HepG2 (cell line): Measurements from ENCODE around the gene BCO2. TPM values are rescaled to one million over a fixed set of nuclear protein-coding genes. Genes with fewer than 3 reads are reported as not detected.

ENCODE experiments used
- ATF1 ChIP-seq: IDR thresholded peaks from 2 replicates; pipeline ENCODE4 v1.6.1; 2016; ENCODE audit warnings: mild to moderate bottlenecking, control low read depth
- ETV5 ChIP-seq: IDR thresholded peaks from 2 replicates; pipeline ENCODE4 v1.6.1; 2018; ENCODE audit warnings: missing biosample characterization, missing genetic modification reagents, inconsistent platforms, borderline replicate concordance
- KDM5A ChIP-seq: fragments of 200-600 bp; sonication (generic); IDR thresholded peaks from 2 replicates; pipeline ENCODE4 v1.7.0; 2018; ENCODE audit warnings: antibody characterized with exemption, mild to moderate bottlenecking, low read length, borderline replicate concordance
- MATR3 ChIP-seq: sonication (generic); formaldehyde crosslinking; IDR thresholded peaks from 2 replicates; pipeline ENCODE4 v1.4.0; 2020; ENCODE audit warnings: missing genetic modification reagents
- MED1 ChIP-seq: sonication (generic); formaldehyde crosslinking; IDR thresholded peaks from 2 replicates; pipeline ENCODE4 v1.4.0; 2020; ENCODE audit warnings: missing genetic modification reagents
- NFE2 ChIP-seq: sonication (generic); formaldehyde crosslinking; IDR thresholded peaks from 2 replicates; pipeline ENCODE4 v1.4.0; 2020; ENCODE audit warnings: missing genetic modification reagents
- SMC3 ChIP-seq: IDR thresholded peaks from 2 replicates; pipeline ENCODE4 v1.6.1; 2011; ENCODE audit warnings: low read length, improper control_type of control experiment
- SRY ChIP-seq: sonication (generic); formaldehyde crosslinking; IDR thresholded peaks from 2 replicates; pipeline ENCODE4 v1.8.0; 2022; ENCODE audit warnings: mild to moderate bottlenecking, missing genetic modification reagents
- ZBTB46 ChIP-seq: sonication (generic); formaldehyde crosslinking; IDR thresholded peaks from 2 replicates; pipeline ENCODE4 v1.4.0; 2020; ENCODE audit warnings: mild to moderate bottlenecking, missing genetic modification reagents, borderline replicate concordance
- ZNF331 ChIP-seq: sonication (generic); formaldehyde crosslinking; IDR thresholded peaks from 2 replicates; pipeline ENCODE4 v1.4.0; 2020; ENCODE audit warnings: missing genetic modification reagents
- ZNF382 ChIP-seq: sonication (generic); formaldehyde crosslinking; IDR thresholded peaks from 2 replicates; pipeline ENCODE4 v1.5.0; 2020; ENCODE audit warnings: missing genetic modification reagents, mild to moderate bottlenecking, borderline replicate concordance
- ZNF512B ChIP-seq: sonication (generic); formaldehyde crosslinking; IDR thresholded peaks from 2 replicates; pipeline ENCODE4 v1.5.1; 2020; ENCODE audit warnings: missing genetic modification reagents, mild to moderate bottlenecking, borderline replicate concordance
- ZNF550 ChIP-seq: sonication (generic); formaldehyde crosslinking; IDR thresholded peaks from 2 replicates; pipeline ENCODE4 v1.4.0; 2020; ENCODE audit warnings: mild to moderate bottlenecking, missing genetic modification reagents, borderline replicate concordance
- ZNF878 ChIP-seq: sonication (generic); formaldehyde crosslinking; IDR thresholded peaks from 2 replicates; pipeline ENCODE4 v1.8.1; 2023; ENCODE audit warnings: mild to moderate bottlenecking, missing genetic modification reagents, moderate library complexity
- ZSCAN20 ChIP-seq: sonication (generic); formaldehyde crosslinking; IDR thresholded peaks from 2 replicates; pipeline ENCODE4 v1.4.0; 2020; ENCODE audit warnings: missing genetic modification reagents, mild to moderate bottlenecking, borderline replicate concordance
- polyA plus RNA-seq, 8 experiments: library from polyadenylated mRNA; depleted of rRNA in 3 of 8; stranded (reverse) in 7 of 8; unstranded in 1 of 8; fragments of >200 nt; fragmentation: Illumina TruSeq in 4 of 8; extraction: Trizol in 4 of 8; gene quantifications; 2 replicates each; pipeline versions ENCODE4 v1.2.1 to v1.2.3, GENCODE V29; 2011 to 2016; ENCODE audit warnings: low read depth in 4 of 8, missing spikeins in 1 of 8, mixed read lengths in 1 of 8; ENCODE audit not compliant: insufficient read depth in 1 of 8
- total RNA-seq, 5 experiments: library from RNA; depleted of rRNA; stranded (reverse); fragments of >200 nt; fragmentation: Illumina TruSeq; extraction: Trizol; gene quantifications; 2 replicates each; pipeline ENCODE4 v1.2.3, GENCODE V29; 2016; ENCODE audit warnings: low read depth in 1 of 5
- TF ChIP-seq, protein P1 (sequence below): sonication (generic); formaldehyde crosslinking; IDR thresholded peaks from 2 replicates; pipeline ENCODE4 v1.4.0; 2020; ENCODE audit warnings: mild to moderate bottlenecking, missing genetic modification reagents
- TF ChIP-seq, protein P2 (sequence below): sonication (generic); formaldehyde crosslinking; IDR thresholded peaks from 2 replicates; pipeline ENCODE4 v1.4.0; 2020; ENCODE audit warnings: mild to moderate bottlenecking, missing genetic modification reagents

The BCO2 gene
- total and polyA plus RNA-seq, 2 of the 13 experiments (the other 11 are each of a cell fraction or from before 2014, with no cell fraction given): 0.38 to 0.58 TPM

GRCh38 chr11:112134473-112134872, 40.8 kb upstream of the BCO2 start (continued):
- TF ChIP-seq, protein P1, sequence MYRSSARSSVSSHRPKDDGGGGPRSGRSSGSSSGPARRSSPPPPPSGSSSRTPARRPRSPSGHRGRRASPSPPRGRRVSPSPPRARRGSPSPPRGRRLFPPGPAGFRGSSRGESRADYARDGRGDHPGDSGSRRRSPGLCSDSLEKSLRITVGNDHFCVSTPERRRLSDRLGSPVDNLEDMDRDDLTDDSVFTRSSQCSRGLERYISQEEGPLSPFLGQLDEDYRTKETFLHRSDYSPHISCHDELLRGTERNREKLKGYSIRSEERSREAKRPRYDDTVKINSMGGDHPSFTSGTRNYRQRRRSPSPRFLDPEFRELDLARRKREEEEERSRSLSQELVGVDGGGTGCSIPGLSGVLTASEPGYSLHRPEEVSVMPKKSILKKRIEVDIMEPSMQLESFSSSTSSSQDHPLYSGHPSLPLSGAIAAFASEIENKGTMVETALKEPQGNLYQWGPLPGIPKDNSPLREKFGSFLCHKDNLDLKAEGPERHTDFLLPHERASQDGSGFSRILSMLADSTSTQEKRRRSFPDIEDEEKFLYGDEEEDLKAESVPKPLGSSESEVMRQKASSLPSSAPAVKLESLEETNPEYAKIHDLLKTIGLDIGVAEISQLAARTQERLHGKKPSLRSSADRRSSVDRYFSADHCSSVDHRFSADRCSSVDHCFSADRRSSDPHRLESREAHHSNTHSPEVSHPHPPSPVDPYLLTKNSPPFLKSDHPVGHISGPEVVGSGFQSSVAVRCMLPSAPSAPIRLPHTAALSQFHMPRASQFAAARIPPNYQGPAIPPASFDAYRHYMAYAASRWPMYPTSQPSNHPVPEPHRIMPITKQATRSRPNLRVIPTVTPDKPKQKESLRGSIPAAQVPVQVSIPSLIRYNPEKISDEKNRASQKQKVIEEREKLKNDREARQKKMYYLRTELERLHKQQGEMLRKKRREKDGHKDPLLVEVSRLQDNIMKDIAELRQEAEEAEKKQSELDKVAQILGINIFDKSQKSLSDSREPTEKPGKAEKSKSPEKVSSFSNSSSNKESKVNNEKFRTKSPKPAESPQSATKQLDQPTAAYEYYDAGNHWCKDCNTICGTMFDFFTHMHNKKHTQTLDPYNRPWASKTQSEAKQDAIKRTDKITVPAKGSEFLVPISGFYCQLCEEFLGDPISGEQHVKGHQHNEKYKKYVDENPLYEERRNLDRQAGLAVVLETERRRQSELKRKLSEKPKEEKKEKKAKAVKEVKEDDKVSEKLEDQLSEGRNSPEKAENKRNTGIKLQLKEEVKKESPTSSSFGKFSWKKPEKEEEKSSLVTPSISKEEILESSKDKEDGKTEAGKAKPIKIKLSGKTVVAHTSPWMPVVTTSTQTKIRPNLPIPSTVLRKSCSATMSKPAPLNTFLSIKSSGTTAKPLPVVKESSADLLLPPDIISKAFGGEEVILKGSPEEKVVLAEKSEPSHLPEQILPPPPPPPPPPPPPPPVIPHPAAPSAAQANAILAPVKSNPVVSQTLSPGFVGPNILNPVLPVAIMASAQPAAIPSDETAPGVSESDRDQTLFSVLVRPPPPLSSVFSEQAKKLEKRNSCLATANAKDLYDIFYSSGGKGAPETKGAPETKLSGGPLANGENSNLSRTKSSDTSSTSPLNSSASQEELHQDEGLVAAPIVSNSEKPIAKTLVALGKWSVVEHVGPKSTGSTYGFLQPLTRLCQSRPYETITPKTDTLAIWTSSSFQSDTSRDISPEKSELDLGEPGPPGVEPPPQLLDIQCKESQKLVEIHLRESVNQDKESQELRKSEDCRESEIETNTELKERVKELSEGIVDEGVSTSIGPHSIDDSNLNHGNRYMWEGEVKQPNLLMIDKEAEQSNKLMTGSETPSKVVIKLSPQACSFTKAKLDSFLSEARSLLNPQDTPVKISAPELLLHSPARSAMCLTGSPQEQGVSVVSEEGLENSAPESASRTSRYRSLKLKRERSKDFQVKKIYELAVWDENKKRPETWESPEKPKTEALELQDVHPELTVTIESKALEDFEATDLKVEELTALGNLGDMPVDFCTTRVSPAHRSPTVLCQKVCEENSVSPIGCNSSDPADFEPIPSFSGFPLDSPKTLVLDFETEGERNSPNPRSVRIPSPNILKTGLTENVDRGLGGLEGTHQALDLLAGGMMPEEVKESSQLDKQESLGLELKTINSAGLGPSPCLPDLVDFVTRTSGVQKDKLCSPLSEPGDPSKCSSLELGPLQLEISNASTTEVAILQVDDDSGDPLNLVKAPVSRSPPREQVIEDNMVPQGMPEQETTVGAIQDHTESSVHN: no peak
- TF ChIP-seq SMC3 (no peak), ATF1 (no peak), ZBTB46 (CRISPR knock-in tag) (no peak), KDM5A (no peak), ETV5 (CRISPR knock-in tag) (no peak), NFE2 (CRISPR knock-in tag) (no peak), ZNF878 (no peak), SRY (CRISPR knock-in tag) (no peak), ZSCAN20 (CRISPR knock-in tag) (no peak), ZNF550 (CRISPR knock-in tag) (no peak), ZNF512B (CRISPR knock-in tag) (no peak), ZNF382 (CRISPR knock-in tag) (no peak), ZNF331 (no peak), MATR3 (CRISPR knock-in tag) (no peak), MED1 (CRISPR knock-in tag) (no peak)
- TF ChIP-seq, protein P2, sequence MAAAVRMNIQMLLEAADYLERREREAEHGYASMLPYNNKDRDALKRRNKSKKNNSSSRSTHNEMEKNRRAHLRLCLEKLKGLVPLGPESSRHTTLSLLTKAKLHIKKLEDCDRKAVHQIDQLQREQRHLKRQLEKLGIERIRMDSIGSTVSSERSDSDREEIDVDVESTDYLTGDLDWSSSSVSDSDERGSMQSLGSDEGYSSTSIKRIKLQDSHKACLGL: no peak
